CD14-positive monocyte (primary cell): ENCODE measurements around the gene EPG5. TPM values are rescaled to one million over a fixed set of nuclear protein-coding genes. Genes with fewer than 3 reads are reported as not detected.
"Not testable (repeated sequence)": the region's sequence is repeated elsewhere in the genome, so short reads cannot be mapped to it uniquely, and the experiment has no call there.

Experiments used
- DNase-seq, 3 donors: peaks; one replicate each; pipeline ENCODE4 v3.0.0-alpha.2; 2011 to 2022
- H2AFZ ChIP-seq: 2 replicates; pipeline ENCODE4 v1.6.0; 2012; ENCODE audit warnings: mild to moderate bottlenecking, low read depth, low read length, inconsistent platforms; ENCODE audit not compliant: insufficient read depth, poor library complexity, severe bottlenecking
- H3K27ac ChIP-seq, 2 donors: 1 replicate in 1 of 2; 2 replicates in 1 of 2; pipeline ENCODE4 v1.5.1; 2012 to 2013; ENCODE audit warnings: low read length in 2 of 2, control low read depth in 1 of 2, inconsistent platforms in 1 of 2, low read depth in 1 of 2, mild to moderate bottlenecking in 1 of 2
- H3K27me3 ChIP-seq, 2 donors: one replicate each; pipeline versions ENCODE4 v1.6.0 to v1.6.1; 2011 to 2013; ENCODE audit warnings: low read length in 2 of 2; ENCODE audit not compliant: control insufficient read depth in 2 of 2, insufficient read depth in 2 of 2
- H3K36me3 ChIP-seq, 2 donors: replicated peaks in 1 of 2; 1 replicate in 1 of 2; 2 replicates in 1 of 2; pipeline versions ENCODE4 v1.5.1 to v1.6.1; 2012 to 2013; ENCODE audit warnings: low read length in 2 of 2, control low read depth in 1 of 2, inconsistent platforms in 1 of 2, mild to moderate bottlenecking in 1 of 2; ENCODE audit not compliant: insufficient read depth in 2 of 2, control insufficient read depth in 1 of 2
- H3K4me1 ChIP-seq, 2 donors: 1 replicate in 1 of 2; 2 replicates in 1 of 2; pipeline versions ENCODE4 v1.5.1 to v1.6.1; 2012 to 2013; ENCODE audit warnings: low read length in 2 of 2, control low read depth in 1 of 2, inconsistent platforms in 1 of 2, mild to moderate bottlenecking in 1 of 2, moderate library complexity in 1 of 2; ENCODE audit not compliant: insufficient read depth in 2 of 2, control insufficient read depth in 1 of 2
- H3K4me2 ChIP-seq: replicated peaks from 2 replicates; pipeline ENCODE3; 2012; ENCODE audit warnings: low read length, moderate library complexity, mild to moderate bottlenecking; ENCODE audit not compliant: poor library complexity, severe bottlenecking; ENCODE audit errors: extremely low read depth
- H3K4me3 ChIP-seq, 3 experiments: fragments of 200-600 bp in 1 of 3; sonication (generic) in 1 of 3; replicated peaks in 1 of 3; 1 replicate in 2 of 3; 2 replicates in 1 of 3; pipeline ENCODE4 v1.5.1; 2011 to 2013; ENCODE audit warnings: low read length in 3 of 3, mild to moderate bottlenecking in 3 of 3, control low read depth in 2 of 3, low read depth in 2 of 3, inconsistent platforms in 1 of 3, moderate library complexity in 1 of 3
- H3K79me2 ChIP-seq: 2 replicates; pipeline ENCODE4 v1.6.0; 2012; ENCODE audit warnings: mild to moderate bottlenecking, control low read depth, inconsistent platforms, low read length, moderate library complexity; ENCODE audit not compliant: insufficient read depth
- H3K9ac ChIP-seq: 2 replicates; pipeline ENCODE4 v1.6.0; 2017; ENCODE audit warnings: low read length, mild to moderate bottlenecking; ENCODE audit not compliant: insufficient read depth, poor library complexity, severe bottlenecking
- H3K9me3 ChIP-seq, 2 donors: replicated peaks in 1 of 2; 1 replicate in 1 of 2; 2 replicates in 1 of 2; pipeline versions ENCODE4 v1.5.1 to v1.6.1; 2012 to 2013; ENCODE audit warnings: low read length in 2 of 2, control low read depth in 1 of 2; ENCODE audit not compliant: control insufficient read depth in 1 of 2, insufficient read depth in 1 of 2
- H4K20me1 ChIP-seq: 2 replicates; pipeline ENCODE4 v1.6.0; 2012; ENCODE audit warnings: mild to moderate bottlenecking, low read length, control low read depth, moderate library complexity; ENCODE audit not compliant: insufficient read depth
- H3K27ac Mint-ChIP-seq, 7 donors: one replicate each; pipeline ENCODE4 v1.8.0; 2020; ENCODE audit warnings: mild to moderate bottlenecking in 7 of 7, mixed read lengths in 7 of 7, moderate library complexity in 6 of 7, inconsistent platforms in 2 of 7
- H3K27me3 Mint-ChIP-seq, 3 donors: one replicate each; pipeline ENCODE4 v1.8.0; 2021 to 2022; ENCODE audit warnings: low read depth in 3 of 3, mild to moderate bottlenecking in 3 of 3, mixed read lengths in 3 of 3, moderate library complexity in 3 of 3, inconsistent platforms in 1 of 3
- H3K36me3 Mint-ChIP-seq, 2 donors: one replicate each; pipeline ENCODE4 v1.8.0; 2020; ENCODE audit warnings: mixed read lengths in 2 of 2, inconsistent platforms in 1 of 2, mild to moderate bottlenecking in 1 of 2
- H3K4me1 Mint-ChIP-seq: one replicate; pipeline ENCODE4 v1.8.0; 2020; ENCODE audit warnings: mild to moderate bottlenecking, mixed read lengths
- H3K4me3 Mint-ChIP-seq, 2 donors: one replicate each; pipeline ENCODE4 v1.8.0; 2020; ENCODE audit warnings: mild to moderate bottlenecking in 2 of 2, mixed read lengths in 2 of 2, moderate library complexity in 1 of 2
- H3K9me3 Mint-ChIP-seq, 7 donors: one replicate each; pipeline ENCODE4 v1.8.0; 2020 to 2022; ENCODE audit warnings: mixed read lengths in 7 of 7, mild to moderate bottlenecking in 6 of 7, moderate library complexity in 6 of 7, inconsistent platforms in 2 of 7
- WGBS: methylation state at CpG from one replicate; pipeline ENCODE4 v1.1.5; 2013; ENCODE audit warnings: missing lambda C conversion rate; ENCODE audit not compliant: insufficient coverage; 5-methylcytosine and 5-hydroxymethylcytosine counted together
- intact Hi-C, 2 donors: fragments of 100-400 bp; cut with micrococcal nuclease; formaldehyde crosslinking; loops; one replicate each; pipeline versions ENCODE4 v1.15.0 to v1.15.1; 2023
- polyA plus RNA-seq, 3 donors: library from polyadenylated mRNA; depleted of rRNA in 1 of 3; unstranded in 2 of 3; stranded (reverse) in 1 of 3; fragments of 300-500 nt in 2 of 3; fragments of >200 nt in 1 of 3; fragmentation: Illumina TruSeq in 2 of 3; gene quantifications; 1 replicate in 2 of 3; 2 replicates in 1 of 3; pipeline ENCODE4 v1.2.3, GENCODE V29; 2012 to 2021
- TF ChIP-seq, protein P1 (sequence below): fragments of 200-600 bp; IDR thresholded peaks from one replicate; pipeline ENCODE4 v1.8.0; 2022; ENCODE audit warnings: antibody characterized with exemption, mild to moderate bottlenecking

The EPG5 gene
- polyA plus RNA-seq, 3 donors = 1.3 to 15.9 (median 1.4) TPM

- DNase-seq = no peak
- WGBS = no CpG with 5 or more reads among the region's 1 CpG
- H3K4me3 Mint-ChIP-seq = no peak overlapping the region
Measured at GRCh38 chr18:45817543-45817942, 149.6 kb downstream of the EPG5 start.

DNA sequence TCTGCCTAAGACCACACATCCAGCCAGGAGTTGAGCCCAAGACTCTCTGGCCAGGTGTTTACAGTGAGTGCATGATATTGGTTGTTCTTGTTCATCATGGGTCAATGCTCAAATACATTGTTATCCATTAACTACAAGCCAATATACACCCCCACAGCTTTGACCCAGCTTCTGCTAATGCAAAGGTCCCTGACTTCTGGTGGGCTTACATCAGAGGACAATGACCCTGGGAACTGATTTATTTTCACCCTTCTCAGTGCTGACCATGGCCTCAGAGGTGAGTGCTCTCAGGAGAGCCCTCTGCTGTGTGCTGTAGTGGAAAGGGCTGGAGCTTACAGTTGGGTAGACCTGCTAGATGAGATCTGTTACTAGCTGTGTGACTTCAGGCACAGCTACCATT, 152.4 kb downstream of the EPG5 start:
- H3K27me3 ChIP-seq, intact Hi-C loops, H3K36me3 Mint-ChIP-seq, H3K27me3 Mint-ChIP-seq, H3K36me3 ChIP-seq, H2AFZ ChIP-seq, DNase-seq, H3K4me3 Mint-ChIP-seq, H3K9me3 Mint-ChIP-seq, H4K20me1 ChIP-seq, H3K27ac Mint-ChIP-seq, H3K4me2 ChIP-seq, H3K9me3 ChIP-seq, H3K79me2 ChIP-seq, H3K4me3 ChIP-seq, H3K9ac ChIP-seq, H3K27ac ChIP-seq: not testable (repeated sequence)
- peaks cover 14% of the 10 kb centered on the region for H3K4me1 Mint-ChIP-seq
- peaks cover 13 to 16% of the 10 kb centered on the region in 2 donors for H3K4me1 ChIP-seq

More at GRCh38 chr18:45817543-45817942, 149.6 kb downstream of the EPG5 start:
- intact Hi-C loops = no loop called here
- Histone ChIP-seq H3K27me3 (no peaks in the 10 kb centered on the region), H3K9me3 (no peaks in the 10 kb centered on the region), H4K20me1 (no peaks in the 10 kb centered on the region), H3K4me3 (no peak overlapping the region), H3K4me2 (no peak overlapping the region), H3K79me2 (no peaks in the 10 kb centered on the region), H3K9ac (no peak overlapping the region), H2AFZ (no peak overlapping the region), H3K36me3 (no peaks in the 10 kb centered on the region), H3K27ac (no peak overlapping the region), H3K4me1 (peaks cover 22 to 28% of the 10 kb centered on the region in 2 donors)
- Mint-ChIP-seq H3K27me3 (no peaks in the 10 kb centered on the region), H3K9me3 (peaks cover 0 to 8% (median 5%) of the 10 kb centered on the region in 7 donors), H3K27ac (no peak overlapping the region), H3K4me1 (peaks cover 32% of the 10 kb centered on the region), H3K36me3 (no peaks in the 10 kb centered on the region)
- TF ChIP-seq, protein P1, sequence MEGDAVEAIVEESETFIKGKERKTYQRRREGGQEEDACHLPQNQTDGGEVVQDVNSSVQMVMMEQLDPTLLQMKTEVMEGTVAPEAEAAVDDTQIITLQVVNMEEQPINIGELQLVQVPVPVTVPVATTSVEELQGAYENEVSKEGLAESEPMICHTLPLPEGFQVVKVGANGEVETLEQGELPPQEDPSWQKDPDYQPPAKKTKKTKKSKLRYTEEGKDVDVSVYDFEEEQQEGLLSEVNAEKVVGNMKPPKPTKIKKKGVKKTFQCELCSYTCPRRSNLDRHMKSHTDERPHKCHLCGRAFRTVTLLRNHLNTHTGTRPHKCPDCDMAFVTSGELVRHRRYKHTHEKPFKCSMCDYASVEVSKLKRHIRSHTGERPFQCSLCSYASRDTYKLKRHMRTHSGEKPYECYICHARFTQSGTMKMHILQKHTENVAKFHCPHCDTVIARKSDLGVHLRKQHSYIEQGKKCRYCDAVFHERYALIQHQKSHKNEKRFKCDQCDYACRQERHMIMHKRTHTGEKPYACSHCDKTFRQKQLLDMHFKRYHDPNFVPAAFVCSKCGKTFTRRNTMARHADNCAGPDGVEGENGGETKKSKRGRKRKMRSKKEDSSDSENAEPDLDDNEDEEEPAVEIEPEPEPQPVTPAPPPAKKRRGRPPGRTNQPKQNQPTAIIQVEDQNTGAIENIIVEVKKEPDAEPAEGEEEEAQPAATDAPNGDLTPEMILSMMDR = no peak
